H9 (cell line): ENCODE results near the gene BAZ1B. TPM values are rescaled to one million over a fixed set of nuclear protein-coding genes. Genes with fewer than 3 reads are reported as not detected.

ENCODE experiments used
- DNase-seq: peaks from one replicate; pipeline ENCODE4 v3.0.0-alpha.2; 2017
- H2AFZ ChIP-seq: one replicate; pipeline ENCODE4 v1.6.1; 2013; ENCODE audit warnings: mild to moderate bottlenecking, low read length, control low read depth, moderate library complexity
- H2AK5ac ChIP-seq: 2 replicates; pipeline ENCODE4 v1.6.1; 2013; ENCODE audit warnings: low read length, control low read depth, mixed read lengths; ENCODE audit not compliant: insufficient read length
- H2BK120ac ChIP-seq: one replicate; pipeline ENCODE4 v1.6.1; 2013; ENCODE audit warnings: low read depth, mild to moderate bottlenecking, low read length, control low read depth, inconsistent platforms; ENCODE audit not compliant: poor library complexity, severe bottlenecking
- H2BK12ac ChIP-seq: 2 replicates; pipeline ENCODE4 v1.6.1; 2013; ENCODE audit warnings: low read length, control low read depth, mixed read lengths, low read depth; ENCODE audit not compliant: insufficient read length
- H2BK15ac ChIP-seq: 2 replicates; pipeline ENCODE4 v1.6.1; 2013; ENCODE audit warnings: low read depth, low read length, control low read depth
- H2BK20ac ChIP-seq: one replicate; pipeline ENCODE4 v1.6.1; 2013; ENCODE audit warnings: low read depth, mild to moderate bottlenecking, low read length, control low read depth, inconsistent platforms; ENCODE audit not compliant: poor library complexity, severe bottlenecking
- H2BK5ac ChIP-seq: 2 replicates; pipeline ENCODE4 v1.6.1; 2013; ENCODE audit warnings: low read length, control low read depth, mixed read lengths; ENCODE audit not compliant: insufficient read length
- H3K14ac ChIP-seq: 2 replicates; pipeline ENCODE4 v1.6.1; 2013; ENCODE audit warnings: low read length, control low read depth; ENCODE audit not compliant: insufficient read depth
- H3K18ac ChIP-seq: 2 replicates; pipeline ENCODE4 v1.6.1; 2013; ENCODE audit warnings: low read depth, mild to moderate bottlenecking, mixed read lengths, low read length, control low read depth; ENCODE audit not compliant: insufficient read length
- H3K23ac ChIP-seq: 2 replicates; pipeline ENCODE4 v1.6.1; 2013; ENCODE audit warnings: low read length, control low read depth, mixed read lengths, low read depth; ENCODE audit not compliant: insufficient read length
- H3K23me2 ChIP-seq: 2 replicates; pipeline ENCODE4 v1.6.1; 2013; ENCODE audit warnings: low read depth, mild to moderate bottlenecking, mixed read lengths, low read length, control low read depth; ENCODE audit not compliant: insufficient read length, poor library complexity, severe bottlenecking
- H3K27ac ChIP-seq: 2 replicates; pipeline ENCODE4 v1.5.1; 2013; ENCODE audit warnings: low read length, control low read depth, mixed read lengths, low read depth; ENCODE audit not compliant: insufficient read length
- H3K27me3 ChIP-seq: 2 replicates; pipeline ENCODE4 v1.6.1; 2013; ENCODE audit warnings: low read length, control low read depth, inconsistent platforms; ENCODE audit not compliant: insufficient read depth
- H3K4ac ChIP-seq: 2 replicates; pipeline ENCODE4 v1.6.1; 2013; ENCODE audit warnings: low read depth, mild to moderate bottlenecking, control low read depth, inconsistent platforms, low read length, moderate library complexity
- H3K4me1 ChIP-seq: 2 replicates; pipeline ENCODE4 v1.6.1; 2013; ENCODE audit warnings: low read length, control low read depth, inconsistent platforms; ENCODE audit not compliant: insufficient read depth
- H3K4me2 ChIP-seq: 2 replicates; pipeline ENCODE4 v1.6.1; 2013; ENCODE audit warnings: low read length, control low read depth, mixed read lengths; ENCODE audit not compliant: insufficient read length, insufficient read depth
- H3K56ac ChIP-seq: 2 replicates; pipeline ENCODE4 v1.6.1; 2013; ENCODE audit warnings: low read depth, mild to moderate bottlenecking, mixed read lengths, low read length, control low read depth; ENCODE audit not compliant: insufficient read length
- H3K79me1 ChIP-seq: 2 replicates; pipeline ENCODE4 v1.6.1; 2013; ENCODE audit warnings: low read depth, mild to moderate bottlenecking, moderate library complexity, low read length, control low read depth, inconsistent platforms; ENCODE audit not compliant: insufficient read depth, poor library complexity, severe bottlenecking
- H3K79me2 ChIP-seq: 2 replicates; pipeline ENCODE4 v1.6.1; 2013; ENCODE audit warnings: low read length, control low read depth, inconsistent platforms; ENCODE audit not compliant: insufficient read depth
- H3K9ac ChIP-seq: 2 replicates; pipeline ENCODE4 v1.6.1; 2013; ENCODE audit warnings: low read length, control low read depth, mixed read lengths; ENCODE audit not compliant: insufficient read length; ENCODE audit errors: extremely low read depth
- H3K9me3 ChIP-seq: one replicate; pipeline ENCODE4 v1.6.1; 2013; ENCODE audit warnings: low read depth, low read length, inconsistent platforms; ENCODE audit not compliant: control insufficient read depth
- H3T11ph ChIP-seq: one replicate; pipeline ENCODE4 v1.6.1; 2013; ENCODE audit warnings: mild to moderate bottlenecking, low read length, control low read depth, inconsistent platforms
- H4K20me1 ChIP-seq: one replicate; pipeline ENCODE4 v1.6.1; 2013; ENCODE audit not compliant: control insufficient read depth, insufficient read length, insufficient read depth
- H4K5ac ChIP-seq: 2 replicates; pipeline ENCODE4 v1.6.1; 2013; ENCODE audit warnings: low read depth, mild to moderate bottlenecking, mixed read lengths, low read length, control low read depth; ENCODE audit not compliant: insufficient read length
- H4K8ac ChIP-seq: replicated peaks from 2 replicates; pipeline ENCODE4 v1.6.1; 2013; ENCODE audit warnings: low read length, control low read depth, mixed read lengths, low read depth; ENCODE audit not compliant: insufficient read length
- H4K91ac ChIP-seq: 2 replicates; pipeline ENCODE4 v1.6.1; 2013; ENCODE audit warnings: low read depth, mild to moderate bottlenecking, moderate library complexity, mixed read lengths, low read length, control low read depth; ENCODE audit not compliant: insufficient read length
- H3K27ac Mint-ChIP-seq, 3 experiments: 2 replicates in 2 of 3; 3 replicates in 1 of 3; pipeline ENCODE4 v1.8.0; 2020 to 2021; ENCODE audit warnings: mixed read lengths in 3 of 3, mild to moderate bottlenecking in 1 of 3, moderate library complexity in 1 of 3
- H3K27me3 Mint-ChIP-seq: 2 replicates; pipeline ENCODE4 v1.8.0; 2021; ENCODE audit warnings: low read depth, mild to moderate bottlenecking, moderate library complexity, mixed read lengths
- H3K36me3 Mint-ChIP-seq, 3 experiments: 2 replicates in 2 of 3; 3 replicates in 1 of 3; pipeline ENCODE4 v1.8.0; 2020 to 2021; ENCODE audit warnings: low read depth in 3 of 3, mixed read lengths in 3 of 3; ENCODE audit not compliant: insufficient read depth in 1 of 3
- H3K4me1 Mint-ChIP-seq, 2 experiments: 2 replicates each; pipeline ENCODE4 v1.8.0; 2020; ENCODE audit warnings: mixed read lengths in 2 of 2
- H3K4me3 Mint-ChIP-seq, 2 experiments: 2 replicates in 1 of 2; 3 replicates in 1 of 2; pipeline ENCODE4 v1.8.0; 2020 to 2021; ENCODE audit warnings: mild to moderate bottlenecking in 2 of 2, mixed read lengths in 2 of 2, moderate library complexity in 1 of 2
- H3K9me3 Mint-ChIP-seq, 2 experiments: 2 replicates in 1 of 2; 3 replicates in 1 of 2; pipeline ENCODE4 v1.8.0; 2020; ENCODE audit warnings: mild to moderate bottlenecking in 2 of 2, mixed read lengths in 2 of 2, moderate library complexity in 1 of 2
- CTCF ChIP-seq: fragments of 200-600 bp; sonication (generic); conservative IDR thresholded peaks from 3 replicates; pipeline ENCODE4 v1.8.0; 2021; ENCODE audit warnings: antibody characterized with exemption, mild to moderate bottlenecking
- WGBS: extraction: QIAGEN DNeasy Blood & Tissue Kit; methylation state at CpG from one replicate; pipeline ENCODE4 v1.1.7; 2013; ENCODE audit warnings: missing lambda C conversion rate, low lambda C conversion rate, mixed read lengths; ENCODE audit not compliant: insufficient read length; ENCODE audit errors: extremely low coverage; 5-methylcytosine and 5-hydroxymethylcytosine counted together
- total RNA-seq: library from RNA; stranded (reverse); gene quantifications from 2 replicates; pipeline ENCODE4 v1.2.1, GENCODE V29; 2021

The BAZ1B gene
- total RNA-seq, 1 experiment from 2014 or later = 96.4 TPM

DNA sequence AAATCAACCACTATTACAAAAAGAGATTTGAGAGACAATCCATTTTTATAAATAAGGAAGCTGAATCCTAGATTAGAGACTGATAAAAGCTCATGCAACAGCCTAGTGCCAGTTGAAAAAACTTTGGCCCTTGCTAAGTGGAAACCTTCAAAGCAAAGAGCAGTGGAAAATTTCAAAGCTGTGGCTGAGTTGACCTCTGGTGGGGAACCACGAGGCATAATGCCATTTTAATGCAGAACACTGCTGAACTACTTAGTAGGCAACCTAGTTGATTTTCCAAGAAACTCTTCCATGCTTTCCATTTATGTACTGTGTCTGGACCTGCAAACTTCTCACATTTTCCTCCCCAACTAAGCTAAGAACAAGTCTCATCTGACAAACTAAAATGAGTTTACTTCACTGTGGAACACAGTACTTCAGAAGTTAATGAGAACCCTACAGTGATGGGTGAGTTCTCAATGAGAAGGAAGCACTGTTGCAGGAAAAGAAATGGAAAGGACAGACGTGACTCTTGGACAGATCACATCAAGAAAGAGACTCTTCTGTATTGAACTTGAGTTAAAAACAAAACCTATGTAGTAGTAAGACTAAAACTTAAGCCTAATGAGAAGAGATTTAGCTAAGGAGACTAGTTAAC is 69.0 kb downstream of the BAZ1B start:
- peak overlapping the region in 1 of 3 experiments; percentile 60; a peak in 2 of 7 replicates for H3K27ac Mint-ChIP-seq
- H3K4ac ChIP-seq = no peak overlapping the region

More for the DNA sequence above, 69.0 kb downstream of the BAZ1B start:
- no peaks in the 10 kb centered on the region for H3K4me1 Mint-ChIP-seq
- Histone ChIP-seq H4K91ac (no peak overlapping the region), H3K18ac (no peak overlapping the region), H3K27me3 (no peaks in the 10 kb centered on the region), H2BK5ac (no peak overlapping the region), H3K27ac (no peak overlapping the region), H2BK20ac (no peak overlapping the region), H3K9ac (no peak overlapping the region), H3K79me2 (0 out of 2 replicates have a peak, but pooled peaks cover 2% of the 10 kb centered on the region), H2BK12ac (no peak overlapping the region), H2AK5ac (no peak overlapping the region), H3K9me3 (no peaks in the 10 kb centered on the region), H4K8ac (no peak overlapping the region), H4K20me1 (no peaks in the 10 kb centered on the region), H2AFZ (no peak overlapping the region), H3K4me1 (no peaks in the 10 kb centered on the region), H3T11ph (no peak overlapping the region), H3K4me2 (no peak overlapping the region), H3K14ac (no peak overlapping the region), H2BK15ac (no peak overlapping the region), H3K23me2 (no peaks in the 10 kb centered on the region), H4K5ac (no peak overlapping the region), H3K23ac (no peak overlapping the region), H2BK120ac (no peak overlapping the region), H3K56ac (no peak overlapping the region), H3K79me1 (no peaks in the 10 kb centered on the region)
- H3K27me3 Mint-ChIP-seq = no peaks in the 10 kb centered on the region
- no peak overlapping the region for H3K4me3 Mint-ChIP-seq
- no peak for TF ChIP-seq CTCF
- H3K9me3 Mint-ChIP-seq = no peaks in the 10 kb centered on the region
- WGBS = no CpG with 5 or more reads among the region's 2 CpGs
- DNase-seq = no peak
- peaks cover 45 to 83% (median 70%) of the 10 kb centered on the region in 3 experiments; a peak in 6 of 7 replicates for H3K36me3 Mint-ChIP-seq
